HepG2 (cell line): ENCODE results near the gene BATF.

ENCODE experiments used
- DPF2 ChIP-seq: sonication (generic); formaldehyde crosslinking; IDR thresholded peaks from 2 replicates; pipeline ENCODE4 v1.4.0; 2020; ENCODE audit warnings: mild to moderate bottlenecking, low read depth, missing genetic modification reagents, borderline replicate concordance
- GFI1 ChIP-seq: sonication (generic); formaldehyde crosslinking; IDR thresholded peaks from 2 replicates; pipeline ENCODE4 v1.5.0; 2020; ENCODE audit warnings: missing genetic modification reagents, mild to moderate bottlenecking, borderline replicate concordance
- ZBTB8A ChIP-seq: sonication (generic); formaldehyde crosslinking; IDR thresholded peaks from 2 replicates; pipeline ENCODE4 v1.4.0; 2020; ENCODE audit warnings: mild to moderate bottlenecking, low read depth, missing genetic modification reagents, borderline replicate concordance
- ZNF343 ChIP-seq: sonication (generic); formaldehyde crosslinking; IDR thresholded peaks from 2 replicates; pipeline ENCODE4 v1.4.0; 2020; ENCODE audit warnings: mild to moderate bottlenecking, missing genetic modification reagents
- ZNF460 ChIP-seq: sonication (generic); formaldehyde crosslinking; IDR thresholded peaks from 2 replicates; pipeline ENCODE4 v1.5.1; 2020; ENCODE audit warnings: missing genetic modification reagents, mild to moderate bottlenecking, borderline replicate concordance
- ZNF550 ChIP-seq: sonication (generic); formaldehyde crosslinking; IDR thresholded peaks from 2 replicates; pipeline ENCODE4 v1.4.0; 2020; ENCODE audit warnings: mild to moderate bottlenecking, missing genetic modification reagents, borderline replicate concordance

- TF ChIP-seq DPF2 (CRISPR knock-in tag): no peak
- no peak for TF ChIP-seq ZNF343
- no peak for TF ChIP-seq GFI1 (CRISPR knock-in tag)
- no peak for TF ChIP-seq ZNF550
- TF ChIP-seq ZBTB8A: no peak
- TF ChIP-seq ZNF460 (CRISPR knock-in tag): no peak
Measured at GRCh38 chr14:75501080-75501479, 21.2 kb upstream of the BATF start.
